DMS79 treated with DMSO at 0.1 percent for 48 hours (cell line): Measurements from ENCODE around the gene USP43.
A peak's percentile ranks its signal among the peaks of the same experiment; 100 is the strongest.

Source experiments
- DNase-seq: peaks from one replicate; lab custom pipeline; 2025; lab: John Stamatoyannopoulos, UW

USP43 gene

GRCh38 chr17:9666461-9667050 is 21.2 kb downstream of the USP43 start:
- DNase-seq, result no peak

- no peak for DNase-seq
Measured at GRCh38 chr17:9668517-9668916, 23.2 kb downstream of the USP43 start.

GRCh38 chr17:9669551-9670008 is 24.3 kb downstream of the USP43 start:
- no peak for DNase-seq

- no peak for DNase-seq
Measured at GRCh38 chr17:9670596-9670995, 25.3 kb downstream of the USP43 start.

GRCh38 chr17:9671559-9671958 is 26.2 kb downstream of the USP43 start:
- DNase-seq, result no peak

- no peak for DNase-seq
Measured at GRCh38 chr17:9672266-9672665, 26.9 kb downstream of the USP43 start.

- no peak for DNase-seq
Measured at GRCh38 chr17:9672691-9673090, 27.4 kb downstream of the USP43 start.

- DNase-seq, result no peak
Measured at GRCh38 chr17:9676084-9676483, 30.8 kb downstream of the USP43 start.

- DNase-seq, result no peak
Measured at GRCh38 chr17:9676820-9677310, 31.5 kb downstream of the USP43 start.

- DNase-seq, result no peak
Measured at GRCh38 chr17:9677411-9677810, 32.1 kb downstream of the USP43 start.

- no peak for DNase-seq
Measured at GRCh38 chr17:9677896-9678295, 32.6 kb downstream of the USP43 start.

GRCh38 chr17:9684955-9685621 is 39.8 kb downstream of the USP43 start:
- DNase-seq, result no peak

GRCh38 chr17:9693755-9694154 is 48.4 kb downstream of the USP43 start:
- DNase-seq, result no peak

- DNase-seq, result no peak
Measured at GRCh38 chr17:9696279-9697044, 51.1 kb downstream of the USP43 start.

- DNase-seq, result no peak
Measured at GRCh38 chr17:9700136-9700535, 54.8 kb downstream of the USP43 start.

- no peak for DNase-seq
Measured at GRCh38 chr17:9700754-9701476, 55.6 kb downstream of the USP43 start.

- DNase-seq, result no peak
Measured at GRCh38 chr17:9702482-9702881, 57.2 kb downstream of the USP43 start.

- peak; percentile 26 for DNase-seq
Measured at GRCh38 chr17:9702914-9703780, 57.8 kb downstream of the USP43 start.

- DNase-seq, result no peak
Measured at GRCh38 chr17:9703781-9704082, 58.4 kb downstream of the USP43 start.

- peak; percentile 28 for DNase-seq
Measured at GRCh38 chr17:9705745-9706144, 60.4 kb downstream of the USP43 start.

GRCh38 chr17:9707948-9708347 is 62.6 kb downstream of the USP43 start:
- no peak for DNase-seq

GRCh38 chr17:9714801-9715200 is 69.5 kb downstream of the USP43 start:
- no peak for DNase-seq
